ENCODE data around the gene VPS45.

The VPS45 gene

DNA sequence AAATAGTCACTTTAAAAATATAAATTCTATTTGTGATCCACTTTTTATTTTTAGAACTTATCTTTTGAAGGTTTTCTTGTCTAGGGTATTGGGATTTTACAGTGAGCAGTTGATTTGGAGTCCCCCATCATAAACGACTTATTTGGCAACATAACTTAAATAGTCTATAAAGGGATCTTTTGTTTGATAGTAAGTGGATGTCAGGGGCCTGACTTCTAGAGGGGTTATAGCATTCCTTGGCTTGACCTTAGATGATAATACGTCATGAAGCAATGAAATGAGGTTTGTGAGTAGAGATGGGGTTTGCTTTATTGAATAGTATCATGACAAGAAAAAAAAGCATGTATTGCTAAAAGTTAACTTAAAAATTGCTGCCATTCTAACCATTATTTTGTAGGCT lies 17.8 kb downstream of the VPS45 start:
- Mint-ChIP-seq H3K36me3 (peaks cover 21 to 41% of the 10 kb centered on the region in 2 donors), H3K4me3 (no peak overlapping the region), H3K27ac (no peak overlapping the region), H3K27me3 (no peaks in the 10 kb centered on the region), H3K9me3 (no peaks in the 10 kb centered on the region), H3K4me1 (peaks cover 3 to 24% of the 10 kb centered on the region in 2 donors)
- no peak for ATAC-seq (replicated peaks)
- no peak for DNase-seq

GRCh38 chr1:150087415-150087814 lies 19.8 kb downstream of the VPS45 start:
- H3K27ac Mint-ChIP-seq: no peak overlapping the region
- H3K27me3 Mint-ChIP-seq: no peaks in the 10 kb centered on the region
- DNase-seq: no peak
- no peak for ATAC-seq (replicated peaks)
- H3K4me3 Mint-ChIP-seq: no peak overlapping the region
- peaks cover 20 to 39% of the 10 kb centered on the region in 2 donors for H3K36me3 Mint-ChIP-seq
- H3K4me1 Mint-ChIP-seq: peaks cover 5 to 19% of the 10 kb centered on the region in 2 donors
- H3K9me3 Mint-ChIP-seq: no peaks in the 10 kb centered on the region

DNA sequence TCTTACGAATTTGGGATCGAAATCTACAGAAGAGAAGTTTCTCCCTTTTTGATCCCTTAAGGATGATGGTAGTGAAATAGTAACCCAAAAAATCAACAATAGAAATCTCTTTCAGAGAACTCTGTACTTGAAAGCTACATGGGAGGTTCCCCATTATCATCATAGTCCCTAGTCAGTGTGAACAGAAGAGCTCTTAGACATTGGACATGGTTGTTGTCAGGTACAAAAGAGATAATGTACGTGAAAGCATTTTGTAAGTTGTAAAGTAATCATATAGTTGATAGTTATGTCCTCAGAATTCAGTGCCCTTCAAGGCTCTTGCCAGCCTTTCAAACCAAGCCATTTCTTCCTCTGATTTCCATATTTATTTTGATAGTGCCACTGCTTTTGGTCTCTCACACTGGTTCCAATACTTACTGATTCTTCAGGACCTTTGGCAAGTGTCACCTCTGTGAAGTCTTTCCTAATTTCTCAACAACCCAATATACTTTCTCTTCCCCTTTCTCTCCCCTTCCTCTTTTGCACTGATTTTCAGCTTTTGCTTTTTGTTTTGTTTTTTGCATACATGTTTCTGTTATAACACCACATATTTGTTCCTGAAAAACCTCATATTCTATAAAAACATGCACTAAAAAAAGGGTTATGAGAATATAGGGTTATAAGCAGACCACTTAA lies 22.4 kb downstream of the VPS45 start:
- H3K27me3 Mint-ChIP-seq: no peaks in the 10 kb centered on the region
- H3K4me3 Mint-ChIP-seq: peak overlapping the region; percentile 0 to 3
- no peak for DNase-seq
- peaks cover 18 to 31% of the 10 kb centered on the region in 2 donors for H3K36me3 Mint-ChIP-seq
- no peaks in the 10 kb centered on the region for H3K9me3 Mint-ChIP-seq
- peak; percentile 68 to 81 for ATAC-seq (replicated peaks)
- H3K27ac Mint-ChIP-seq: no peak overlapping the region
- peaks cover 5 to 19% of the 10 kb centered on the region in 2 donors for H3K4me1 Mint-ChIP-seq

GRCh38 chr1:150092180-150092791 lies 24.7 kb downstream of the VPS45 start:
- no peak overlapping the region for H3K4me3 Mint-ChIP-seq
- ATAC-seq (replicated peaks) (no peak), DNase-seq (no peak)
- H3K9me3 Mint-ChIP-seq: no peaks in the 10 kb centered on the region
- no peak overlapping the region for H3K27ac Mint-ChIP-seq
- peaks cover 5 to 19% of the 10 kb centered on the region in 2 donors for H3K4me1 Mint-ChIP-seq
- no peaks in the 10 kb centered on the region for H3K27me3 Mint-ChIP-seq
- H3K36me3 Mint-ChIP-seq: peaks cover 18 to 19% of the 10 kb centered on the region in 2 donors

- Mint-ChIP-seq H3K36me3 (peaks cover 9 to 13% of the 10 kb centered on the region in 2 donors), H3K27me3 (no peaks in the 10 kb centered on the region), H3K9me3 (no peaks in the 10 kb centered on the region), H3K4me1 (peaks cover 5 to 19% of the 10 kb centered on the region in 2 donors), H3K27ac (no peak overlapping the region), H3K4me3 (no peak overlapping the region)
- ATAC-seq (replicated peaks) (no peak), DNase-seq (no peak)
Observed at GRCh38 chr1:150093805-150094204, 26.2 kb downstream of the VPS45 start.

DNA sequence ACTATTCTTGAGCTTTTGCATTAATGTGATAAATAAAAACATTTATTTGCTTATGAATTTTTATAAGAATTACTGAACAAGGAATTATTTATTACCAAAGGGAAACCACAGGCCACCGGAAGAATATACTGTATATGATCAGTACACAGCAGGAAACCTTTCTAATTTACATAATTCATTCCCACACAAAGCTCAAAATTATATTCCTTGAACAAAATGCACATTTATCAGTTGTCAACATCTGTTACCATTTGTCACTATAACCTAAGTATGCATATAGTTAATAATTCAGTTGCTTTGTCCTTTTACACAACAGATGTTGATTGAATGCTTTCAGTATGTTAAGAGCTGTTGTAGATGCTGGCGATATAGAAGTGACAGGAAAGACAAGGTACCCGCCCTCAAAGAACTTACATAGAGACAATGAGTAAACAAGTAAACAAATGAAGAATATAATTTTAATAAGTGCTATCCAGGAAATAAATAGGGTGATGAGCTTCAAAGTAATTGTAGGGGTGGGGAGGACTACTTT lies 27.2 kb downstream of the VPS45 start:
- H3K27ac Mint-ChIP-seq: no peak overlapping the region
- H3K36me3 Mint-ChIP-seq: peaks cover 11 to 19% of the 10 kb centered on the region in 2 donors
- H3K4me1 Mint-ChIP-seq: peaks cover 5 to 14% of the 10 kb centered on the region in 2 donors
- ATAC-seq (replicated peaks): no peak
- DNase-seq: no peak
- no peaks in the 10 kb centered on the region for H3K9me3 Mint-ChIP-seq
- H3K27me3 Mint-ChIP-seq: no peaks in the 10 kb centered on the region
- H3K4me3 Mint-ChIP-seq: no peak overlapping the region

DNA sequence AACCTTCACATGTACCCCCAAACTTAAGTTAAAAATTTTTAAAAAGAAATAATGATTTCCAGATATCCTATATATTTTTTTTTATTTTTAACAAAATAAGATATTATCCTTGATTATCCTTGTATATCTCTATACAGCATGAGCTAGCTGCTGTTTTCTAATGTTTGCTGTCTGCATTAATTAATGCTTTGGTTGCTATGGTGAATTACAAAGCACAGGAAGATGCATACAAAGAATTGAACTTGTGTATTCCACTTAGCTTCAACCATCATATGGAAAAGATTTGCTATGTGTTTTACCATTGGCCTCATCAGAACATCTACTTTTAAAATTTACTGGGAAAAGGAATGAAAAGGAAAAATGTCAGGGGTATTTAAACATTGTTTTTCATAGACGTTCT lies 35.4 kb downstream of the VPS45 start:
- H3K27ac Mint-ChIP-seq: no peak overlapping the region
- H3K4me3 Mint-ChIP-seq: no peak overlapping the region
- H3K4me1 Mint-ChIP-seq: peaks cover 0 to 8% of the 10 kb centered on the region in 2 donors
- H3K9me3 Mint-ChIP-seq: peaks cover 0 to 2% of the 10 kb centered on the region in 2 donors
- no peak for DNase-seq
- no peaks in the 10 kb centered on the region for H3K27me3 Mint-ChIP-seq
- peaks cover 32 to 48% of the 10 kb centered on the region in 2 donors for H3K36me3 Mint-ChIP-seq
- ATAC-seq (replicated peaks): no peak

- DNase-seq: no peak
Observed at GRCh38 chr1:150106341-150106740, 38.8 kb downstream of the VPS45 start.

GRCh38 chr1:150109586-150109985 lies 42.0 kb downstream of the VPS45 start:
- ATAC-seq (replicated peaks): peak; percentile 50 to 71
- H3K36me3 Mint-ChIP-seq: peaks cover 36 to 46% of the 10 kb centered on the region in 2 donors

More at GRCh38 chr1:150106341-150106740, 38.8 kb downstream of the VPS45 start:
- peaks cover 2 to 23% of the 10 kb centered on the region in 2 donors for H3K4me1 Mint-ChIP-seq
- no peak overlapping the region for H3K4me3 Mint-ChIP-seq
- no peaks in the 10 kb centered on the region for H3K27me3 Mint-ChIP-seq
- peaks cover 0 to 2% of the 10 kb centered on the region in 2 donors for H3K9me3 Mint-ChIP-seq
- H3K27ac Mint-ChIP-seq: no peak overlapping the region
- peaks cover 23 to 42% of the 10 kb centered on the region in 2 donors for H3K36me3 Mint-ChIP-seq
- no peak for ATAC-seq (replicated peaks)

GRCh38 chr1:150110116-150110515 lies 42.5 kb downstream of the VPS45 start:
- ATAC-seq (replicated peaks) (no peak), DNase-seq (no peak)
- H3K27me3 Mint-ChIP-seq: no peaks in the 10 kb centered on the region
- H3K4me1 Mint-ChIP-seq: peaks cover 2 to 23% of the 10 kb centered on the region in 2 donors
- no peak overlapping the region for H3K27ac Mint-ChIP-seq
- peaks cover 2 to 3% of the 10 kb centered on the region in 2 donors for H3K9me3 Mint-ChIP-seq
- H3K4me3 Mint-ChIP-seq: no peak overlapping the region
- H3K36me3 Mint-ChIP-seq: peaks cover 36 to 48% of the 10 kb centered on the region in 2 donors

More at GRCh38 chr1:150109586-150109985, 42.0 kb downstream of the VPS45 start:
- Mint-ChIP-seq H3K4me3 (peak overlapping the region in 1 of 2 donors; percentile 16), H3K9me3 (peaks cover 0 to 2% of the 10 kb centered on the region in 2 donors), H3K27ac (peak overlapping the region; percentile 38), H3K27me3 (no peaks in the 10 kb centered on the region), H3K4me1 (peaks cover 2 to 23% of the 10 kb centered on the region in 2 donors)
- DNase-seq: no peak

GRCh38 chr1:150111670-150112069 lies 44.1 kb downstream of the VPS45 start:
- Mint-ChIP-seq H3K27ac (no peak overlapping the region), H3K27me3 (no peaks in the 10 kb centered on the region), H3K4me3 (no peak overlapping the region), H3K9me3 (peaks cover 4 to 6% of the 10 kb centered on the region in 2 donors), H3K4me1 (peaks cover 2 to 23% of the 10 kb centered on the region in 2 donors), H3K36me3 (peaks cover 39 to 52% of the 10 kb centered on the region in 2 donors)
- DNase-seq (no peak), ATAC-seq (replicated peaks) (no peak)

- DNase-seq (no peak), ATAC-seq (replicated peaks) (no peak)
- Mint-ChIP-seq H3K4me3 (no peak overlapping the region), H3K27me3 (no peaks in the 10 kb centered on the region), H3K4me1 (peaks cover 0 to 7% of the 10 kb centered on the region in 2 donors), H3K36me3 (peaks cover 33 to 45% of the 10 kb centered on the region in 2 donors), H3K9me3 (peaks cover 4 to 6% of the 10 kb centered on the region in 2 donors), H3K27ac (no peak overlapping the region)
Observed at GRCh38 chr1:150115121-150115520, 47.5 kb downstream of the VPS45 start.

GRCh38 chr1:150118716-150119115 lies 51.1 kb downstream of the VPS45 start:
- H3K4me1 Mint-ChIP-seq: peaks cover 5 to 16% of the 10 kb centered on the region in 2 donors
- H3K27me3 Mint-ChIP-seq: no peaks in the 10 kb centered on the region
- peaks cover 25 to 42% of the 10 kb centered on the region in 2 donors for H3K36me3 Mint-ChIP-seq
- ATAC-seq (replicated peaks) (no peak), DNase-seq (no peak)
- H3K27ac Mint-ChIP-seq: no peak overlapping the region
- peaks cover 4 to 6% of the 10 kb centered on the region in 2 donors for H3K9me3 Mint-ChIP-seq
- H3K4me3 Mint-ChIP-seq: no peak overlapping the region

DNA sequence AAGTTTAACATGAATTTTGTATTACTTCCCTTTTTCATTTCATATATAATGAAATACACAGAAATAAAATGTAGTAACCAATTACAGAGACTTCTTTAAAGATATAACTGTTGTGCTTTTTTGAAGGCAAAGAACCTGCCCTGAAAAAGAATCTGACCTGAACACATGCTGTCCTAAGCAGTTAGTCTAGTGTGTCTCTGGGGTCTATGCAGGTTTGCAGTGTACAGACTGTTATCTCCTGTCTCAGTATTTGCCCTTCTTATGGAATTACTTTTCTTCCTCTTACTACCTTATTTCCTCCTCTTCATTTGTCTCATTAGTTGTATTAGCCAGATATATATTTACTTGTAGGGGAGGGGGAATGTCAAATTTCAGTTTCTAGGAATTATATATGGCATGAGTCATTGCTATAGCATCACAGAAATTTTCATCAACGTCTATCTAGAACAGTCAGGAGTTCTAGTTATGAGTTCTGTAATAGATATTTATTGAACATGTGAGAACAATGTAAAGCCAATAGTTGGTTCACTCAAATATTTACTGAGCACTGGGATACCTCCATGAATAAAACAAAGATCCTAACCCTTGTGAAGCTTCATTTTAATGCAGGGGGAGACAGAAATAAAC lies 53.8 kb downstream of the VPS45 start:
- DNase-seq (no peak), ATAC-seq (replicated peaks) (no peak)
- H3K27ac Mint-ChIP-seq: no peak overlapping the region
- H3K36me3 Mint-ChIP-seq: peaks cover 9 to 18% of the 10 kb centered on the region in 2 donors
- no peaks in the 10 kb centered on the region for H3K27me3 Mint-ChIP-seq
- no peak overlapping the region for H3K4me3 Mint-ChIP-seq
- no peaks in the 10 kb centered on the region for H3K9me3 Mint-ChIP-seq
- peaks cover 5 to 16% of the 10 kb centered on the region in 2 donors for H3K4me1 Mint-ChIP-seq
